Amygdala (tissue), 56 donors: Measurements from ENCODE around the gene PSME1.

Experiments used
- DNase-seq, 56 donors: peaks; one replicate each; lab custom pipeline; 2025; lab: John Stamatoyannopoulos, UW

The PSME1 gene

DNA sequence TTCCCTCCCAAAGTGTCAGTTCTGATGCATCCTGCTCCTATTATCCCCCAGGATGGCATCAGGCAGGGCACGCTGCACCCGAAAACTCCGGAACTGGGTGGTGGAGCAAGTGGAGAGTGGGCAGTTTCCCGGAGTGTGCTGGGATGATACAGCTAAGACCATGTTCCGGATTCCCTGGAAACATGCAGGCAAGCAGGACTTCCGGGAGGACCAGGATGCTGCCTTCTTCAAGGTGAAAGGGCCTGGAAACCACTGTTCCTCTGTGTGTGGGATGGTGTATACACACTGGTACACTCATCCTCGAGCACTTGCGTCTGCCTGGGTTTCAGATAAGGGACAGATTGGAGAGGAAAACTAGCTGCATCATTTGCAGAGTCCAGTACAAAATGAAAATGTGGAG lies 26.1 kb downstream of the PSME1 start:
- DNase-seq: peak in 7 of 56 donors; percentile 10 to 28 (median 25)

DNA sequence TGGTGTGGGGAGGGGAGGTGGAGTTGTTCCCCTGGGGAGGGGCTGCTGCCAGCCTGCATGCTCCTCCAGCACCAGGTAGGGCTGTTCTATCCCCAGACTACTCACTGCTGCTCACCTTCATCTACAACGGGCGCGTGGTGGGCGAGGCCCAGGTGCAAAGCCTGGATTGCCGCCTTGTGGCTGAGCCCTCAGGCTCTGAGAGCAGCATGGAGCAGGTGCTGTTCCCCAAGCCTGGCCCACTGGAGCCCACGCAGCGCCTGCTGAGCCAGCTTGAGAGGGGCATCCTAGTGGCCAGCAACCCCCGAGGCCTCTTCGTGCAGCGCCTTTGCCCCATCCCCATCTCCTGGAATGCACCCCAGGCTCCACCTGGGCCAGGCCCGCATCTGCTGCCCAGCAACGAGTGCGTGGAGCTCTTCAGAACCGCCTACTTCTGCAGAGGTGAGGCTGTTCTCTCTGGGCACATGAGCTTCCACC lies 28.6 kb downstream of the PSME1 start:
- DNase-seq: no peak

DNA sequence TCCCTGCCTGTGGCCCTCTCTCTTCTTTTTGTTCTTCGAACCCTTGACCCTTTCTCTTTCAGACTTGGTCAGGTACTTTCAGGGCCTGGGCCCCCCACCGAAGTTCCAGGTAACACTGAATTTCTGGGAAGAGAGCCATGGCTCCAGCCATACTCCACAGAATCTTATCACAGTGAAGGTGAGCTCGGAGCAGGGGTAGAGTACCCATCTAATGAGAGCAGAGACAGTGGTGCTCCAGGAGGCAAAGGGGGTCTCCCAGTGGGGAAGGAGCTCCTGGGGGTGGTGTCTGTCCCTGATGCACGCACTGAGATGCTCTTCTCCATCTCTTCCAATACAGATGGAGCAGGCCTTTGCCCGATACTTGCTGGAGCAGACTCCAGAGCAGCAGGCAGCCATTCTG lies 29.8 kb downstream of the PSME1 start:
- no peak for DNase-seq

DNA sequence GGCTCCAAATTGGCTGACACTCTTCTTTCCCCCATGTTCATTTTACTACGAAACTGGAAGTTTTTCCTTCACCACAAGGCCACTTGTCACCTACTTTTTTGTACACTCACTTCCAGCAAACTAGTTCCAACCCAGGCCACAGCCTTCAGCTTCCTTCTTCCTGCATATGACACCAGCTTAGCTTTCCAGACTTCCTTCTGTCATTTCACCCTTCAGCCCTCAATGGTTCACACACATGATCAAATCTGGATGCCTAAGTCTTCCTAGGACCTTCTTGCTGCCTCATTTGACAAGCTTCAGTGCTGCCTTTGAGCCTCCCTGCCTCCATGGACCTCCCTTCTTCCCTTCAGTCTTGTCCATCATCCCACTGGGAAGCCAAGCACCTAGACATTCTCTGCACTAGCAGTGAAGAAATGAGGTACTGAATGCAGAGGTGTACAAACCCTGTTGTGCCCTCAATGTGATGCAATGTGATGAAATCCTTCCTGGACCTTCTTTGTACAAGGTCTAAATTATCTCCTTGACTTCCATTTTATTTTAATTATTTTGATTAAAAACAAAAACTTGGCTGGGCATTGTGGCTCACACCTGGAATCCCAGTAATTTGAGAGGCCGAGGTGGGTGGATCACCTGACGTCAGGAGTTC lies 31.6 kb downstream of the PSME1 start:
- DNase-seq: no peak

DNA sequence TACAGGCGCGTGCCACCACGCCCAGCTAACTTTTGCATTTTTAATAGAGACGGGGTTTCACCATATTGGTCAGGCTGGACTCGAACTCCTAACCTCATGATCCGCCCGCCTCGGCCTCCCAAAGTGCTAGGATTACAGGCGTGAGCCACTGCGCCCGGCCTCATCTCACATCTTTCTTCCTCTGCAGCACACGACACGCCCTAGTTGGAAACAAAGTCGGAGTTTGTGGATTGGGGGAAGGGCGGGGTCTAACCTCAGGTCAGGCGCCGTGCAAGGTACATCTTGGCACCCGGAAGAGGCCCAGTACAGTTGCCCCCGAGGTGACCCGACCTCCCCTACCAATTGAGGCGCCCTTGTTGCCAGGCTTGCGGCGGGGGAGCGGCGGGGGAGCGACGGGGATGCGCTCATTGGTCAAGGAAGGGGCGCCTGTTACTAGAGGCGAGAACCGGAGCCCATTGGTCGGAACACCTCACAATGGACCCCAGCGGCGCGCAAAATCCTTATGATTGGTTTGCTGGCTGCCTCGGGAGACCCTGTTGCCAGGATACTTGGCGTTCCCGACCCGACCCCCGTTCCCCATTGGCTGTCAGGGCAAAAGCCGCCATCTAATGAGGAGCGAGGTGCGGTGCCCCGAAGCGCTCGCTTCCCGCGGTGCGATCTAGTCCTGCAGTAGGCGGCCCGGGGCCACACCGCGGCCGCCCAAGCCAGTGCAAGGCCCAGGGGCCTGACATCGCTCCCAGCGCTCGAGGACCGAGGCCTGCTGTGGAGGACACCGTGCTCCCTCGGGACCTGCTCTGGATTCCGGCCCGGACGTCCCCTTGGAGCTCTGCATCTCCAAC lies 35.6 kb downstream of the PSME1 start, which contains the start of gene REC8:
Gene REC8, plus strand, starts transcription at position 659 of the 839 bp plus-strand sequence. CDS start 473 bp downstream, outside the sequence.
- peak; percentile 26 to 96 (median 90) for DNase-seq

DNA sequence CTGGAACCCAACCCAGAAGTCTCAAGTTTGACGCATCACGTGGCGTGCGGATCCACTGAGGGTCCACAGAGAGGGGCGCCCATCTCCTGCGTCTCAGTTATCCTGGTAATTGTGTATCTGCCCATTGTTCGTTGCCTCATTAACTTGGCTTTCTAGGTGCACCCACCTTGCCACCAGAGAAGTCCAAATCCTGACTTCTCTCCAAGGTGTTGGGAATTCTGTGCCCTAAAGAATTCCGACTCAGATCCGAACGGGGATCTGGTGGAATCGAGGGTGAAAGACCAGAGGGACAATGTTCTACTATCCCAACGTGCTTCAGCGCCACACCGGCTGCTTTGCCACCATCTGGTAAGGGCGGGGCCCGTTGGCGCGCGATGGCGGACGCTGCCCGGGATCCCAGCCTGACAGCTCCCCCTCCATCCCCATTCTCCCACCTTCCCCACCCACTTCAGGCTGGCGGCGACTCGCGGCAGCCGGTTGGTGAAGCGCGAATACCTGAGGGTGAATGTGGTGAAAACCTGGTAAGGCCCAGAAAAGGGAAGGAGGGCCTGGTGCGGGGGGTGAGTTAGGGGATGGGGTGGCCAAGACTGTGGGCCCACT lies 36.4 kb downstream of the PSME1 start:
- peak in 8 of 56 donors; percentile 16 to 48 (median 29) for DNase-seq

DNA sequence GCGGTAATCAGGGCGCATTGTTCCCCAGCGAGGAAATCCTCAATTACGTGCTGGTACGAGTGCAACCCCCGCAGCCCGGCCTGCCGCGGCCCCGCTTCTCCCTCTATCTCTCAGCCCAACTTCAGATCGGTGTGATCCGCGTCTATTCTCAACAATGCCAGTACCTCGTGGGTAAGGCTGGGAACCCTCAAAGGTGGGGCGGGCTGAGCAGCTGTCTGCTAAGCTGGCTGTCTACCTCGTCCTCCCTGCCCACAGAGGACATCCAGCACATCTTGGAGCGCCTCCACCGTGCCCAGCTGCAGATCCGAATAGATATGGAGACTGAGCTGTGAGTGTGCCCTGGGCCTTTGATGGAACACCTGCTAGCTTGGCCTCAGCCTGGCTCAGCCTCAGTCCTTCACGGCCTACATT lies 36.9 kb downstream of the PSME1 start:
- peak in 5 of 56 donors; percentile 3 to 43 (median 19) for DNase-seq

DNA sequence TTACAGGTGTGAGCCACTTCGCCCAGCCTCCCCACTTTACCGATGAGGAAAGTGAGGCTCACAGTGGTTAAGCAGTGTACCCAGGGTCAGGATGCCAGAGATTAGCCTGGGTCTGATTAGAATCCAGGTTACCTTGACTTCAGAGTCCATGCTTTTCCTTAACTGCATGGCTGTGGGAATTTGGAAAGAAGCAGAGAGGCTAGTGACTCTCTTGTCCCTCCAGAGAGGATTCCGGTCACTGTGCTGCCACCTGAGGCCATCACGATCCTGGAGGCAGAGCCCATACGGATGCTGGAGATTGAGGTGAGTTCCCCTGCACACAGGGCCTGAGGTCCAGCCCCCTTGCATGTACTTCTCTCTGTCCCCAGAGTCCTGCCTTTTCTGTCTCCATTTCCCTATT lies 40.6 kb downstream of the PSME1 start:
- no peak for DNase-seq

DNA sequence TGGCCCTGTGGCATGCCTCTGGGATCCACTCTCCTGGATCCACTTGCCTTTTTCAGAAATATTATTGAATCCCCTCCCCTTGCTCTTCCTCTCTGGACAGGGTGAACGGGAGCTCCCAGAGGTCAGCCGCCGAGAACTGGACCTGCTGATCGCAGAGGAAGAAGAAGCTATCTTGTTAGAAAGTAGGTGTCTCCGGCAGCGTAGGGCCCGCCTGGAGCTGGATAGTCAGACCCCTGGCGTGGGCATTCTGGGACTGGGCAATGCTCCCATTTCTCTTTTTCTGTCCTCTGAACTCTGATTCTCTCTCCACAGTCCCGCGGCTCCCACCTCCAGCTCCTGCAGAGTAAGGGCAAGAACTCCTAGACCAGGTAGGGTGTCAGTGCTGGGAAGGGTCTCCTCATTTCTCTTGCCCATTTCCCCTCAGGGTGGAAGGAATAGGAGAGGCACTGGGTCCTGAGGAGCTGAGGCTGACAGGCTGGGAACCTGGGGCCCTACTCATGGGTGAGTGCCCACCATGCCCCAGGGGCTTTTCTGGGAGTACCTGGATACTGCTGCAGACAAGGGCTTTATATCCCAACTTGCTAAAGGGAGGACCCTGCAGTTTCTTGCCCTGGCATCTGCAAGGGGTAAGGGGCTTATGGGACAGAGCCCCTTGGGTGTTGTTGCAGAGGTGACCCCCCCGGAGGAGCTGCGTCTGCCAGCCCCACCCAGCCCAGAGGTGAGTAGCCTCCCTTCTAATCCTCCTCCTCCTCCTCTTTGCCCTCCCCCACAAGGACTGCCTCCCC lies 41.2 kb downstream of the PSME1 start:
- no peak for DNase-seq

DNA sequence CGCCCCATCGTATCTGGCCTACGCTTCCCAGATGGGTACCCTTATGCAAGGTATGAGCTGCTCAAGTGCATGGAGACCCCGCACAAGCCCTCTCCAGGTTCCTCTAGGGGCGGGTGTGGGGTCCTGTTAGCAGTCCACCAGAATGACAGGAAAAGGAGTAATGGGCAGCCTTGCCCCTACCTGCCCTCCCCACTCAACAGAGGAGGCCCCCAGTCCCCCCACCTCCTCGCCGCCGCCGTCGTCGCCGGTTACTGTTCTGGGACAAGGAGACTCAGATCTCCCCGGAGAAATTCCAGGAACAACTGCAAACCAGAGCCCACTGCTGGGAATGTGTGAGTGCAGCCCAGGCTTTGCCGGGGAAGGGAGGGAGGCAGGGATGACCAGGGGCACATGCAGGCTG lies 41.9 kb downstream of the PSME1 start:
- no peak for DNase-seq

DNA sequence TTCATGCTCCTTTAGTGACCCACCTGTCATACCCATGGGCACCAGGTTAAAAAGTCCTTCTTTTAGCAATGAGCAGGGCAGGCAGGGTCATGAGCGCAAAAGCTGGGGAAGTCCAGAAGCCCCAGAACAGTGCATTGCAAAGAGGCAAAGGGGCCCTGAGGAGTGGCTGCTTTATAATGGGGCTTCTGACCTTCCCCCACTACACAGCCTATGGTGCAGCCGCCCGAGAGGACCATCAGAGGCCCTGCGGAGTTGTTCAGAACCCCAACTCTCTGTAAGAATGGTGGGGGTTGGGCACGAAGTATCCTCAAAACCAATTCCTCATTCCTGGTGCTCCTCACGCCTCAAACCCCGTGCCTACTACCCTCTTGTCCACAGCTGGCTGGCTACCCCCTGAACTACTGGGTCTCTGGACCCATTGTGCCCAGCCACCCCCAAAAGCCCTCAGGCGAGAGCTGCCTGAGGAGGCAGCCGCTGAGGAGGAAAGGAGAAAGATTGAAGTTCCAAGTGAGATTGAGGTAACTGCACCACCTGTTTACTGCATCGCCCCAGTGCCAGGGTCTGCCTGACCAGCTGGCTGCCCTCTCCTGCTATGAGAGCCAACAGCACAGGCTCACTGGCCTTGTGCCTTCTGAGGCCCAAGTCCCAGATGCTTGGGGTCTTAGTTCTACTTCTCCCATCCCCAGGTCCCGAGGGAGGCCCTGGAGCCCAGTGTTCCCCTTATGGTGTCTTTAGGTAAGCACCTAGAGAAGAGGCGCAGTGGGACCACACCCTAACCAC lies 42.6 kb downstream of the PSME1 start:
- no peak for DNase-seq

DNA sequence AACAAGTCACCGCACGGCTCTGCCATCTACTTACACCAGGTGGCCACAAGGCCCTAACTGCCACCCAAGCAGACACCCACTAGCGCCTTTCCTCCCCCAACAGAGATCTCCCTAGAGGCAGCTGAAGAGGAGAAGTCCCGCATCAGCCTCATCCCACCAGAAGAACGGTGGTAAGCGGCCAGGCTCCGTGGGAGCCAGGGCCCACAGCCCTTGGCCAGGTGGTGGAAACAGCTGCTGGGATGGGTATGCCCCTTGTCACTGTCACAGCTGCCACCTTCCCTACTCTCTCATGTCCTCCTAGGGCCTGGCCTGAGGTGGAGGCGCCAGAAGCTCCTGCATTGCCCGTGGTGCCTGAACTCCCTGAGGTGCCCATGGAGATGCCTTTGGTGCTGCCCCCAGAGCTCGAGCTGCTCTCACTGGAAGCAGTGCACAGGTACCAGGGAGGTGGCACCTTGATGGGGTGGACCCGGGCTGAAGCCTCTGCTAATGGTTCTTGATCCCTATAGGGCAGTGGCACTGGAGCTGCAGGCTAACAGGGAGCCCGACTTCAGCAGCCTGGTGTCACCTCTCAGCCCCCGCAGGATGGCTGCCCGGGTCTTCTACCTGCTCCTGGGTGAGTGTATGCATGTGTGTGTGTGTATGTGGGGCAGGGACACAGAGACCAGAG lies 43.4 kb downstream of the PSME1 start:
- DNase-seq: no peak

DNA sequence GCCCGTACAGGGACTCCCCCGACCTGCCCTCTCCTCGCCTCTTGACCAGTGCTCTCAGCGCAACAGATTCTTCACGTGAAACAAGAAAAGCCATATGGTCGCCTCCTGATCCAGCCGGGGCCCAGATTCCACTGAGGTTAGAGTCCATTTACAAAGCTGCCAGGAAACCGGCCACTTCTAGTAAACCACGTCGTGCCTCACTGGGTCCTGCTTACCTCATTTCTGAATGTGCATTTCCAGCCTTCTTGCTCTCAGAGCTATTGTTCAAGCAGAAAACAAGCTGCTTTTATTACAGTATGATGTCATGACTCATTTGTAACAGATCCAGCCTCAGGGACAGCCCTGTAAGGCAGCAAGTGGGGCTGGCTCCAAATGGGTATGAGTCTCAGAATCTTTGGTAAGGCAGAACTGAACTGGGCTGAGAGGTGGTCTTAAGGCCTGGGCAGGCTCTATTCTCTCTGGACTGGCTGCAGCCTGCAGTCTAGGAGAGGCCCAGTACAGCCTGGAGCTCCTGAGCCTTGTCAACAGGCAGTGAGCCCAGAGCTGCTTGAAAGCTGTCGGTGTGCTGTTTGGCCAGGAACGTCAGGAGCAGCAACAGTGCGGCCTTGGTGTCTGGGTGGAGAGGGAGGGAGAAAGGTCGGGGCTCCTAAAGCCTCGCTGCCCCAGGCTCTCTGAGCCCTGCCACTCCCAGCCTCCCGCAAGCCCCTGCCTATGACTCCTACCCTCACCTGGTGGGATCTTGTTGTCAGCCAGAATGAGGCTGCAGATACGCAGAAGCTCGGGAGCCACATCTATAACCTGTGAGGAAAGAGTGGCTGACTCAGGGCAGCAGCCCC lies 44.2 kb downstream of the PSME1 start:
- DNase-seq: peak in 23 of 56 donors; percentile 10 to 54 (median 28)

DNA sequence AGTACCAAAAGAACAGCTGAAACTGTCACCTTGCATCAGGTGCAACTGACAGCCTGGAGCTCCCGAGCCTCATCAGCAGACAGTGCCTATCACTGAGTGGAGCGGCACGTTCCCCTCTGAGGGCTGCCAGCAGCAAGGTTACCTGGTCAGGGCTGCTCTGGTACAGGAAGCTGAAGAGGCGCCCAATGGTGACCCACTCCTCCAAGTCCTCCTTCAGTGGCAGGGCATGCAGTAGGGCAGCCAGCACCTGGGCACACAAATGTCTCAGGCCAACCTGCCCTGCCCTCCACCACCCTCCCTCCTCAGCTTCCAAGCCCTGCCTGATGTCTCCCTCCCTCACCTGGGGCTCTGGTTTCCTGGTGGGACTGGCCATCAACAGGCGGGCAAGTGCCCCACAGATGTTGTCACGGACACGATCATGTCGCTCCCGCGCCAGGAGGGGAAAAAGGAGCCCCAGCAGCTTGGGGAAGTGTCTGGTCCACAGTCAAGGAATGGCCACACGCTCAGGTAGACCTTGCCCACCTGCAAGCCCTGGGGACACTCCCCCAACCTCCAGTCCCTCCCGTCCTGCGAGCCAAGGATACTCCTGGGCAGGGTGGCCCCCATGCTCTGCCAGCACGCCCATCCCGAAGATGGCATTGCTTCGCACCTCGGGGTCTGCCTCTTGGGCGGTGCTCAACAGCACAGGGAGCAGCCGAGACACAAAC lies 45.5 kb downstream of the PSME1 start:
- no peak for DNase-seq

DNA sequence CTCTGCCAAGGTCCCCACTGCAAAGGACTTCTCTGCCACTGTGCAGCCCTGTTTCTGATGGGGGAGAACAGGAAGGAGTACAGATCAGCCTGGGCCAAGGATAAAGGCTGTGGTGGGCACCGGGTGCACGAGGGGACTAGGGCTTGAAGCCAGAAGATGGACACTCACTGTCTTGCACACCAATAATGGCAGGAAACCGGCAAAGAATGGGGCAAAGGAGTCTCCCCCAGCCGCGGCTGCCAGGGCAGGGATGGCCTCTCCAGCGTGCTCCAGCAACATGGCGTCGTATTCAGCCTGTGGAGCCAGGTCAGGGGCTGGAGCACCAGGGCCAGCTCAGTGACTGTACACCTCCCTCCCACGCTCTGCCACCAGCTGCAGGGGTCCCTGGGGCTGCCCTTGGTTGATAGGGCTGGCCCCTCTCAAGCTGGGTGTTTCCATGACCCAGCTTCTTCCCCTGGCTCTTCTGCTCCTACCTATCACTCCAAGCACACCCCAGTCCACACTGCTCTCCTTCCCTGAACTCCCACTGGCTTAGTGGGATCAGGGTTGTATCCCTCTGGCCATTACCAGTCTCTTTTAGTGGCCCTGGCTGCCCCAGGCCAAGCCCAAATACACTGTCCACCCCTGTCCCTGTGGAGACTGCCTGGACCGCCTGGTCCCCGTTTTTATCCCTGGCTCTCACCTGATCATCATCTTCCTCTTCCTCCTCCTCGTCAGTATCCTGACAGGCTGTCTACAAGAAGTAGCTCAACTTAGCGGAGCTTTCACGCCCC lies 46.3 kb downstream of the PSME1 start:
- no peak for DNase-seq

DNA sequence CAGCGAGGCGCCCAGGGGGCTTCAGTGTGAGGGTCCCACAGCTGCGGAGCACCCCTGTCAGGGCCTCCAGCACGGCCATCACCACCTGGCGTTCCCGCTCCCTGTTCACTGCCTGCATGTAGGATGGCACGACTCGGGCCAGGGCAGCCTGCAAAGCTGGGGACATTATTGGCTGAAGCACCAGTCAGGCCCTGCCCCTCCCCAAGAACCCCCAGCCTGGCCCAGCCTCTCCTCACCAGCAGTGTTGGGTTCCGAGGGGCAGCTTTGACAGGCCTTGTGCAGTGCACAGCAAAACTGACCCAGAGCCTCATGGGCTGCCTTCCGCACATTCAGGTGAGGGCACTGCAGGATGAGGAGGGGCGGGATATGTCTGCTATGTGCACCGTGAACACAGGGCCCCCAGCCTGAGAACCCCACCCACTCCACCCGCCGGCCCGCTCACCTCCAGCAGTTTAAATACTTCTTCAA lies 47.1 kb downstream of the PSME1 start:
- no peak for DNase-seq
